ENCODE results near the gene ENPP4.
"Not testable (repeated sequence)": the region's sequence is repeated elsewhere in the genome, so short reads cannot be mapped to it uniquely, and the experiment has no call there.

The ENPP4 gene

DNA sequence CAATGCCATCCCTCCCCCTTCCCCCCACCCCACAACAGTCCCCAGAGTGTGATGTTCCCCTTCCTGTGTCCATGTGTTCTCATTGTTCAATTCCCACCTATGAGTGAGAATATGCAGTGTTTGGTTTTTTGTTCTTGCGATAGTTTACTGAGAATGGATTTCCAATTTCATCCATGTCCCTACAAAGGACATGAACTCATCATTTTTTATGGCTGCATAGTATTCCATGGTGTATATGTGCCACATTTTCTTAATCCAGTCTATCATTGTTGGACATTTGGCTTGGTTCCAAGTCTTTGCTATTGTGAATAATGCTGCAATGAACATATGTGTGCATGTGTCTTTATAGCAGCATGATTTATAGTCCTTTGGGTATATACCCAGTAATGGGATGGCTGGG, 1.5 kb downstream of the ENPP4 start:
- not testable (repeated sequence) for DNase-seq (ENCODE audit: low read depth)

DNA sequence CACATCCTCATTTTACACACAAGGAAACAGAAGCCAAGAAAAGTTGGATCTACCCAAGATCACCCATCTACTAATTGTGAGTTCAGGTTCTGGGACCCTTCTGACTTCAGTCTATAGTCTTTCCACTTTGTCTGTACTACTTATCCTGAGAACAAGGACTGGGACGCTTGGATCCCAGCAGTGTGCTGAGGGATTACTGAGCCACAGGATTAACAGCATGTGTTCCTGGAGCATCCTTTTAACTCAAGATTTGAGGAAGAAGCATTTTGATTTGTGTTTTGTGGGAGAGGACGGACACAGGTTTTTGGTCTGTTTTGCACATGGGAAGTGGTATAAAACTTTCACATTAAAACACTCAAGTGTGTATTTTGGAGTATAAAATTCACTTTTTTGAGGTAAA, 4.4 kb downstream of the ENPP4 start:
- no peak for DNase-seq (ENCODE audit: low read depth)

DNA sequence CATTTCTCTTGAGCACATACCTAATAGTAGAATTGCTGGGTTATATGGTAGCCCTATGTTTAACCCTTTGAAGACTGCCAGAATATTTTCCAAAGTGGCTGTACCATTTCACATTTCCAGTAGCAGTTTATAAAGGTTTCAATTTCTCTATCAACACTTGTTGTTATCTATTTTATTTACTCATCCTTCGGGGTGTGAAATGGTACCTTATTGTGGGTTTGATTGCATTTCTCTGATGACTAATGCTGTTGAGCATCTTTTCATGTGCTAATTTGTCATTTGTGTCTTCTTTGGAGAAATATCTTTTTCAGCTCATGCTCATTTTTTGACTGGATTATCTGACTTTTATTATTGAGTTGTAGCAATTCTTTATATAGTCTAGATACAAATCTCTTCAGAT, 5.4 kb downstream of the ENPP4 start:
- DNase-seq (ENCODE audit: low read depth): no peak

DNA sequence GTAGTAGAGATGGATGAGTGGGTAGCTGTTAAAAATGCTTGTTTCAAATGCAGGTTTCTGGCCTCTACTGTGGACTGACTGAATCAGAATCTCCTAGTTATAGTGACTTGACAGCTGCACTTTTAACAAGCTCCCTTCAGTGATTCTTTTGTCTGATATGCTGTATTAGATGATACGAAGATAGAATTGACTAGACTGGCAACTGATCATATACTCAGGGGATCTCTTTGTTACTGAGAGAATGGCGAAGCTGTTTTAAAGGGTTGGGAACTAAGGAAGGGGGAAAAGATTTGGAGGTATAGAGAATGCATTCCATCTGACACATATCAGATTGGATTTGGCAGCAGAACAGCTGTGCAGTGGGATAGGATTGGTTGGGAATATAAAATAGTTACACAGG, 7.0 kb downstream of the ENPP4 start:
- DNase-seq (ENCODE audit: low read depth): no peak

DNA sequence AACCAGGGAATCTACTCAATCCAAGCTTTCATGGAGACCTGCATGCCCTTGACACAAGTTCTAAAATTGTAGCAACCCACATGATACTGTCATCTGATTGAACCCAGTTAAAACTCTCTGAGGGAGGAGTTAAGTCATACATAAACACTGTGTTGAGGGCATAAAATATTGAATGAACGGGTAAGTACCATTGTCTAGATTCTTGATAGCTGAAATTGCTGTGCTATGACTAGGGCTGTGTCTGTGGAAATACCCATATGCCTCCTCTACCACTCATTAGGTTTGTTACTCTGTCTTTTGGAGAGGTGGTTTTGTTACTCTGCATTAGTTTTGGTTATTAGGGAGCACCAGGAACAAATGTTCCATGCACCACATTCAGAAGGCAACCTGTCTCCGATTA, 7.6 kb downstream of the ENPP4 start:
- no peak for DNase-seq (ENCODE audit: low read depth)

DNA sequence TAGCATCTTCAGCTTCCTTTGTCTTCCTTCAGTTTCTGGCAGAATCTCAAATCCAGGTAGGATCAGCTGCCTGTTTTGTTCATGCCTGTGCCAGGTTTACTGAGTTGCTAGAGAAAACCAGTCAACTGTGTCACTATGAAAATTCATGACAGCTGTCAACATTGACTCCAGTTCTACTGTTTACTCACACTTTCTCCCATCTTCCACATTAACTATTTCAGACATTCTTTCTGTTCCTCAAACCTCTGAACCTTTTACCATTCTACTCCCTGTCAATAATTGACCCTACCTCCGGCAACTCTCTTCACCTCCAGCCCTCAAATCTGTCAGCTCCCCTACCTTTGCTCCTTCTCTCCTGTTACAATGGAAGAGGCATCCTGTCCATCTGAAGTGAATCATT, 8.5 kb downstream of the ENPP4 start:
- DNase-seq (ENCODE audit: low read depth): no peak

DNA sequence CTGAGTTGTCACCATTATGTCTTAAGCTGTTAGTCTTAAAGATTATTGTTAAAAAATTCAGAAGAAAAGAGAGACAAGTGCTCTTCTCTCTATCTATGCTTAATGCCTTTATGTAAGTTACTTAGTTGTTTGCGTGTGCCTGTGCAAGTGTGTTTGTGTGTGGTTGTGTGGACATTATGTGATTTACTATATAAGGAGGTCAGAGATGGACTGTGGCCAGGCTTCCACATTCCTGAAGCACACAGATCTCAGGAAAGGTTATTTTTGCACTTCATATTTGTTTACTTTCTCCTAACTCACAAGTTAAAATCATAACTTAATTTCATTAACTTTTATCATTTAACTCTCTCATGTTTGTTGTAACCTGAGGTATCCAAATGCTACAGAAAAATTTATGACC, 14.5 kb downstream of the ENPP4 start:
- no peak for DNase-seq (ENCODE audit: low read depth)

DNA sequence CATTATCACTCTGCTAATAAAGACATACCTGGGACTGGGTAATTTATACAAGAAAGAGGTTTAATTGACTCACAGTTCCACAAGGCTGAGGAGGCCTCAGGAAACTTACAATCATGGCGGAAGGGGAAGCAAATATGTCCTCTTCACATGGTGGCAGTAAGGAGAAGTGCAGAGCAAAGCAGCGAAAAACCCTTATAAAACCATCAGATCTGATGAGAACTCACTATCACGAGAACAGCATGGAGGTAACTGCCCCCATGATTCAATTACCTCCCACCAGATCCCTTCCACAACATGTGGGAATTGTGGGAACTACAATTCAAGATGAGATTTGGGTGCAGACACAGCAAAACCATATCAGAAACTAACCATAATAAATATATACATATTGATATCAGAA, 19.3 kb downstream of the ENPP4 start:
- DNase-seq (ENCODE audit: low read depth): not testable (repeated sequence)

DNA sequence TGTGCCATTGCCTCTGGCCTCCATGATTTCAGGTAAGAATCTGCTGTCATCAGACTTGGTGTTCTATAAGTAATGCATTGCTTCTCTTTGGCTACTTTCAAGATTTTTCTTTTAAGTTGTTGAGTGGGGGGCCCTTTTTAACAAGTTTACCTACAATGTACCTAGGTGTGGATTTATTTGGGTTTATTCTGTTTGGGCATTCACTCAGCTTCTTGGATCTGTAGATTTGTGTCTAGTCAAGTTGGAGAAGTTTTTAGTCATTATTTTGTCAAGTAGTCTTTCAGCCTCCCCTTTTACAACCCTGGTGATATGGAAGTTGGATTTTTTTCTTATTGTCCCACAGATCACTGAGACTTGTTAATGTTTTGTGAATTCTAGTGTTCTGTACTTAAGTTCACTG, 26.9 kb downstream of the ENPP4 start:
- no peak for DNase-seq (ENCODE audit: low read depth)

DNA sequence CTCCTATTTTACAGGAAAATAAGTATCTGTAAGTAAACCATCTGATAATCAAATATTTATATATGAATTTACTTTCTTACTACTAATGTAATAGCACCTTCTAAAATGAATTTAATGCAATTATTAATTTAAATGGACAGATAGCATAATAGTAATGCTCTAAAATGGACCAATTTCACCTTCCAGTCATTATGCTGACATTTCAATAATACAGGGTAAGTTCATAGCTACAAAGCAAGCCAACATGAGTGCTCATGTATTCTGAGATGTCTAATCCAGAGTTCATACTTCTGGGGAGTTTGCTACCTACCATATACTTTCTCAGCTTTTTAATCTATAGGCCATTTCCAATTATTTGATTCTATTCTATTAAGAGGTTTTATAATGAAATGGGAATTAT, 29.4 kb downstream of the ENPP4 start:
- no peak for DNase-seq (ENCODE audit: low read depth)

DNA sequence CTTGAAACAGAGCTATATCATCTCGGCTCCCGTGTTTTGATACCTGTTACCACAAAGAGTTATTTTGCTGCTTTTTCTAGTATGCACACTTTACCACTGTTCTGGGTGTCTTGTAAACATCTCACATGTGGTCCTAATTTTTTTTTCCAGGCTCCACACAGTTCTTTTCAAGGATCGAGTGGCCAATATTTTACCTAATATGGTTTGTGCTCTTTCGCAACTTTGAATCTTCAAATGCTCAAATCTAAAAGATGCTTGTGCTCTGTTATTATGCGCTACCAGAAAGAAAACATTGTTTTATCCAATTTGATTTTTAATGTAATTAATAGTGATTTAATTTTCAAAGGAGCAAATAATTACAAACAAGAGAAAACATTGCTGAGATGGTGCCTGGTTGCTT, 30.3 kb downstream of the ENPP4 start:
- no peak for DNase-seq (ENCODE audit: low read depth)

DNA sequence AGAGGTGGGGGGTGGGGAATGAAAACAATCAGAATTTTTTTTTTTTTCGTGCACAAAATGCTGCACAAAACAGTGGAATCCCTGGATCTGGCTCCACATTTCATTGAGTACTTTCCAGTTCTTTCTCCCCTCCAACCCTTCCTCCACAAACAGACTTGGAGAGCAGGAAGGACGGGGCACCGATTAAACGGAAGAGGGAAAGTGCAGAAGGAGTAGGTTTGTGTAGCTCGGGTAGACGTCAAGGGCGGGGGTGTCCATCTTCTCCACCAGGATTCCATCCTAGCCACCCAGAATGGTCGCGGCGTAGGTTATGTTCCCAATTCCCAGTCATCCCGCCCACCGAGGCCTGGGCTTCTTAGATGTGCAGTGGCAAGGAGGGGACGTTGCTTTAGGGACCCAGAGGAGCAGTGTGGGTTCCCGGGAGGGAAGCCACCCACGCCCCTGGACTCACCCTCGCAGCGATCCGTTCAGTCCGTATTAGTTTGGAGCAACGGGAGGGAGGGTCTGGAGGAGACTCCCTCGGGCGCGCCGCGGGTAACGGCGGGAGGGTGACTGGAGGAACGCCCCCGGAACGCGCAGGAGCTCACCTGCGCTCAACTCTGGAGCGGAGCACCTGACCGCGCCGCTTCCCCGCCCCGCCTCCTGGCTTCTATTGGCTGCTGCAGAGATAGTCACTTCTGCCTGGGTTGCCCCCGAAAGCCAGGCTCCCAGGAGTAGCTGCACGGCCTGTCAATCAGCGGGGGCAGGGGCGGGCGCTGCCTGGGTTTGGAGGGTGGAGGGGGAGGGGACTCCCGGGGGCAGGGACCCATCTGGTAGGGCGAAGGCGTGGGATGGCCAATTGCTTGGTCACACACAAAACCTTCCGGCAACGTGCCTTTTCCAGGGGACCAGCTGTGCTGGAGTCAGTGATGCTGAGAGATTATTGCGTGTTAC, 40.8 kb downstream of the ENPP4 start, which contains the start of gene ENPP5:
Gene ENPP5, minus strand, starts transcription at position 624 of the 933 bp plus-strand sequence. CDS start 2,718 bp downstream, outside the sequence.
- DNase-seq (ENCODE audit: low read depth): peak; percentile 46

DNA sequence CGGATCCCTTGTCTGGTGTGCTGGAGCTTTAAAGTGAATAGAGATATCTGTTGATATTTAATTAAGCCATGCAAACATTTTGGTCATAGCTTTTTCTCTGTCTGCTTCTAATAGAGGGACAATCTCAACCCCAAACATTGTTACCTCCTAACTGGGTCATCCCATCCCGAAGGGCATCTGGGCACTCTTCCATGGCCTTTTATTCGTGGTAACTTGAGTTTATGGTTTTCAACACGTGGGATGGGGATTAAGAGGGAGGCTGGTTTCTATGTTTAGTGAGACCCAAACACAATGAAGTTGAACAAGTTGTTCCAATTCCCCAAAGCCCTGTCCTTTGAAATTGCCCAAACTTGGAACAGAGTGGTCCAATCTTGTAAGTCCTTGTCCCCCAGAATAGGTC, 42.4 kb downstream of the ENPP4 start:
- DNase-seq (ENCODE audit: low read depth): no peak

DNA sequence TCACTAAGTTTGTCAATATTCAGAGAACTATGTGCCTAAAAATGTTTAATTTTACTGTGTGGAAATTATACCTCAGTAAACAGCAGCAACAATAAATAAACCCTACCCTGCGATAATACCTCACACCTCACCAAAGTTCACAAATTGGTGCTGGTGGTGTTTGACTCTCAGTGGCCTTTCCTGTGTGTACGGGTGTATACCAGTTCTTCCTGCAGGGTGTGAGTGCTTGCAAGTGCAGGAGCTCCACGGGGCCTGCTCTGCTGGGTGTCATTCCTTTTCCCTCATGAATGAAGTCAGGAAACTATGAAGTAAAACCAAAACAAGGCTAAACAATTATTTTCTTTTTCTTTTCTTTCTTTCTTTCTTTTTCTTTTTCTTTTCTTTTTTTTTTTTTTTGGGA, 45.1 kb downstream of the ENPP4 start:
- no peak for DNase-seq (ENCODE audit: low read depth)

DNA sequence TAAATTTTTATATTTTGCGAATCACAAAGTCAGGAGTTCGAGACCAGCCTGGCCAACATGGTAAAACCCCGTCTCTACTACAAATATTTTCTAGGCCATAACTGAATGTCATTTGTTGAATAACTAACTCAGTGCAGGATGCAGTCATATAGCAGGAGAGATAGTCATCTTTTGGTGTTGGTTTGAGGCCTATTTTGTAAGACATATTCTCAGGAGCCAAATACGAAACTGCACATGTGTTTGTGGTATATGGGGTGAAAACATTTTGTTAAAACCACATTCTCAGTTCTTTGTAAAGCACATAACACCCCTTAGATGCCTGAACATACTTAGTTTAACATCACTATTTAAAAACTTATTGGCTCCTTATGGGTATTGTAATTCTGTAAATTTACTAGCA, 45.7 kb downstream of the ENPP4 start:
- DNase-seq (ENCODE audit: low read depth): no peak

DNA sequence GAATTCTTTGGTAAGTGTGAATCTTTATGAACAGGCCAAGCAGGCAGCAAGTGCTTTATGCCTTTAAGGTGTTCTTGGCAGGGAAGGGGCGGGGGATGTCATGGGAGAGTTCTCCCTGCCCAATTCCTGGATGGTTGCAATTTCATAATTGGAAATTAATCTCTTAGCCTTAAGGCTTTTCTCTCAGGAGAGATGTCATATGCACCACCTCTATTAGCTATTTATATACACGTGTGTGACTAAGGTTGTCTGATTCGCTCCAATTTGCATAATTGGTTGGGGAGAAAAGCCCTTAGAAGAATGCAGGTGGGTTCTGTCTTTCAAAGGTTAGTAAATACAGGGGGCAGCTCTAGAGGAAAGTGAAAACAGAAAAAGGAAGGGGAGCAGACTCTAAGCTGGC, 46.2 kb downstream of the ENPP4 start:
- DNase-seq (ENCODE audit: low read depth): no peak

DNA sequence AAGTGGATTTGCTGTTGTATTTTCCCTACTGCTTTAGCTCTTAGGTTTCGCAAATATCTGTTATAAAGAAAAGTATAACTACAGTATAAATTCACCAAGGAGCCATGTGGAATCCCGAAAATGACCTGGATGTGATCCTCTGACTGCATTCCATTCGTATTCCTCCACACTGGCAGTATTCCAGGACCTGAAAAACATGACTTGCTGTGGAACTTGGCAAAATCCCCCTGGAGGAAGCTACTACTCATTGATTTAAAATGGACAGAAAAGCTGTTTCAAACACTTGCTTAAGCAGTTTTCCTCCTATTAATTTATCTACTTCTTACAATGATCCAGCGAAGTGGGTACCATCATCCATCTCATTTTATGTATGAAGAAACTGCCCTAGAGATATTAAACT, 54.3 kb downstream of the ENPP4 start:
- no peak for DNase-seq (ENCODE audit: low read depth)

DNA sequence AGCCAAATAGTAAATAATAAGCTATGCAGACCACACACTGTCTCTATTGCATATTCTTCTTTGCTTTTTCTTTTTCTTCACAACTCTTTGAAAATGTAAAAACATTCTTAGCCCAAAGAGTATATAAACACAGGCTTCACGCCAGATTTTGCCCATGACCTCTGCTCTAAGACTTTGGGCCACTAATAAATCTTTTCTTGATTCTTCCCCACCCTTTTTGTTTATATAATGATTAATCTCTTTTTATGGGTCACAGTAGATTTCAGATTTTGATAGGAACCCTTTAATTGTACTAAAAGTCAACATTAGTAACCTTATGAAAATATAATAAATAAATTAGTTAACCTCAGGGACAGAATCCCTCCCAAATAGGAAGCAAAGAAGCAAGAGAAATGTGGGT, 56.8 kb downstream of the ENPP4 start:
- no peak for DNase-seq (ENCODE audit: low read depth)

DNA sequence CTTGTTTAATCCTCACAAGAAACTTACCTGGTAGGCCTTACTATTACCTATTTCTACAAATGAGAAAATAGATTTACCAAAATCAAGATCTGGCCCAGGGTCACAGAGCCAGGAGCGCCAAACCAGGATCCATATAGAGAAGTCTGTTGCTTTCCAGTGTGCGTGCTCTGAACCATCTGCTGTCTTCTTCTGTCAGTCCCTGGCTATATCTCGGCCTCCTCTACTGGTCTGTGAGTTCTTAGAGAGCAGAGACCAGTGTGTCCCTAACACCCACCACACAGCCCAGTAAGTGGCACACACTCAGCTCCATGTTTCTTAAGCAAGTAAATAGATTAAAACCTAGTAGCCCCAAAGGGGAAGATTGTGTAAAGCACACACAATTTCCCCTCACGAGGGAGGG, 59.9 kb downstream of the ENPP4 start:
- no peak for DNase-seq (ENCODE audit: low read depth)

DNA sequence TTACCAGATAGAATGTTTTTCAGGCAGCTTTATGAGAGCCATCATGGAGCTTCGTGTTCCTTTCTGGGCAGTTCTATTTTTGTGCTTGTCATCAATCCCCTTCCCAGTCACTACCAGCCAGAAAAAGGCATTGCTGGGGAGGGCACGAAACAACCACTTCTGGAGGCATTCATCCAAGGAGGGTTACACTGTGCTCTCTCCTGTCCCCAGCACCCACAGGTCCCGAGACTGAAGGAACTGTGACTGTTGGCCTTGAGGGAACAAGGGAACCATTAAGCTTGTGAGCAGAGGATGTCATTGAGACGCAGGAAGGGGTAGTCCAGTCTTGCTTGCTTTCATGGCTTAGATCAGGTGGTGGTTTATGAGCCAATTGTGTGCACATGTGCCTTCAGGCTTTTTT, 61.1 kb downstream of the ENPP4 start:
- no peak for DNase-seq (ENCODE audit: low read depth)

DNA sequence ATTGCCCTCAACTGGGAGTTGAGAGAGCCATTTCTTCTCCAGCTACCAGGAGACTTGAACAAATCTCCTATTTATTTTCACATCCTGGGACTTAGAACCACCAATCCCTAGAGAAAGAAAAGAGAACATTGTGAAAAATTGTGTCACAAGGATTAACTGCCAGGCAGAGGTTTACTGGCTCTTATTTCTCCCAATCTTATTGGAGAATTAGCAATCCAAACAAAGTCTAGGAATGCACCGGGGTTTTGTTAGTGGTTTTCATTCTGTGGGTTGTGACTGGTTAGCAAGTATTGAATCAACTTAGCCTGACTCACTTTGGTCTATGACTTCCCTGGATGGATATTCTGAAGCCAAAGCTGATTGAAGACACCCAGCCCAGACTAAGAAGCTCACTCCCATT, 62.2 kb downstream of the ENPP4 start:
- DNase-seq (ENCODE audit: low read depth): no peak

All from stimulated activated CD8-positive, alpha-beta memory T cell treated with anti-CD3 and anti-CD28 coated beads, Interleukin-15, amount 100 ng/mL, for 1 hour (primary cell).